Measurements from ENCODE around the gene SLC24A4.
A peak's percentile ranks its signal among the peaks of the same experiment; 100 is the strongest.

The SLC24A4 gene

DNA sequence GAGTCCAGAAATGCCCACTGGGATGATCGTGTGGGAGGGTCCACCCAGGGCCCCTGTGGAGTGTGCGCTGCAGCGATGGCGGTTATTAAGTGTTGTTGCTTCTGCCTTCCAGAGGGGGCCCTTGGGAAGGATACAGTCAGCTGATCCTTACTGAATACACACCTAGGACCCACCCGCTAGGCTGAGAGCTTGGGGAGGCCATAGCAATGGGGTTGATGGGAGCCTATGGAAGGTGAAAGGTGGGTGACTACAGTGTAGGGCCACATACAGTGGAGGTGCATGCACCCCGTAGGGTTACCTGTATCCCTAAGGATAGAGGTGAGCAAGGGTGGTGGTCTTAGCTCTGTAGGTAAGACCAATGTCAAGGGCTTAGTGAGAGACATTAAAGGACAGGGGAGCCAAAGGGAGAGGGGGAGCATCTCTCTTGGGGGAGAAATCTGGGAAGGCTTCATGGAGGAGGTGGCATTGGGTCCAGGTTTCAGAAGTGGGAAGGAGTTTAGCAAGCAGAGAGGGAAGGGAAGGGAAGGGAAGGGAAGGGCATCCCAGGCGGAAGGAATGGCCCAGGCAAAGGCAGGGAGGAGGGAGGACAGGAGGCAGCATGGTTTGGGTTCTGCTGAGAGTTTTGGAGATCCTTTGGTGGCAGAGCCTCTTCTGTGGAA, 117.5 kb downstream of the SLC24A4 start:
- no peak for DNase-seq

DNA sequence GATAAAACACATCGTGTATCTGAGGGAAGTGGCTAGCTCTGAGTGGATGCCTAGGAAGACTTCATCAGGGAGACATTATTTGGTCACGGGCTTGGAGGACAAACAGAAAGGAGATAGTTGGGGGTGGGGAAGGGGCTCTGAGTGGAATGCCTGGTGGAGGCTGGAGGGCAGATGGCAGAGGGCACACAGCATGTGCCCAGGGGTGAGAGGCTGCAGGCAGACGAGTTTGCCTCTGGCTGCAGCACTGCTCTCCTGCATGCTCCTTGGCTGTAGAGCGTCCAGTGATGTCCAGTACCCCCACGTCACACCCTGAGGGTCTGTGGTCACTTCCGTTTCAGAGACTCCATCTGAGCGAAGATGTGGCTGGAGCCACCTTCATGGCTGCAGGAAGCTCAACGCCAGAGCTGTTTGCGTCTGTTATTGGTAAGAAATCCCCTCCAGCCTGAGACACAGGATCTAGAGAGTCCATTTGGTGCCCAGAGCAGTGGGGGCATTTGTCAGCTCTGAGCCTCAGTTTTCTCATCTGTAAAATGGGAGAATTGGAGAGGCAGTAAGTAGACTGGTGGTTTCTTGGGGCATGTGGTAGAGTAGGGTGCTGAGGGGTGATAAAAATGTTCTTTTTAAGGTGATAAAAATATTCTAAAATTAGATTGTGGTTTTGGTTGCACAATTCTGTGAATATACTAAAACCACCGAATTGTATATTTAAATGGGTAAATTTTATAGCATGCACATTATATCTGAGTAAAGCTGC, 119.0 kb downstream of the SLC24A4 start:
- DNase-seq = no peak

DNA sequence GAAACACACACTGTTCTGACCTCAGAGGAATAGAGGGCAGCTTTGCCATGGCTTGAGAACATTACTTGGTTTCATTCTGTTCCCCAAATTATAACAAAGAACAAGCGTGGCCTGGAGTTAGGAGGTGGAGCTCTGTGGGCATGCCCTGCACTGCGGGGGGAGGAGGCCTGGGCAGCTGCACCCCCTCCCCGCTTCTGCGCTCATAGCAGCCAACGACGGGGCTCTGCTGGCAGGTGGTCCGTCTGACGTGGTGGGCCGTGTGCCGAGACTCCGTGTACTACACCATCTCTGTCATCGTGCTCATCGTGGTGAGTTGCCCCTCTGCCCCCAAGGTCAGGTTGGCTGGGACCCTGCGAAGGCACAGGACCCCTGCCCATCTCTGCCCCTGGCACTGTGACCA, 120.2 kb downstream of the SLC24A4 start:
- DNase-seq = no peak

DNA sequence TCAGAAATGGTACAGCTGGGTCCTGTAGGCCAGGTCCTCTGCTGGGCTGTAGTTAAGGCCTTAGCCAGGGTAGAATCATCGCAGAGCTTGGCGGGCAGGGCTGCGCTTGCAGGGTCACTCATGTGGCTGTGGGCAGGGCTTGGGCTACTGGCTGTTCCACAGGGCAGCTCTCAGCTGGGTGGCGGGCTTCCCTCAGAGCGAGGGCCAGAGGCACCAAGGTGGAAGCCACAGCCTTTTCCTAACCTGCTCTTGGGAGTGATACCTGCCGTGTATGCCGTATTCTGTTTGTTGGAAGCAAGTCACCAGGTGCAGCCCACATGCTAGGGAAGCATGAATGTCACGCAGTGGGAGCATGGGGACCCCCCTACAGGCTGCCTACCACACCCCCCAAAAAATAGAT, 120.8 kb downstream of the SLC24A4 start:
- DNase-seq = no peak

DNA sequence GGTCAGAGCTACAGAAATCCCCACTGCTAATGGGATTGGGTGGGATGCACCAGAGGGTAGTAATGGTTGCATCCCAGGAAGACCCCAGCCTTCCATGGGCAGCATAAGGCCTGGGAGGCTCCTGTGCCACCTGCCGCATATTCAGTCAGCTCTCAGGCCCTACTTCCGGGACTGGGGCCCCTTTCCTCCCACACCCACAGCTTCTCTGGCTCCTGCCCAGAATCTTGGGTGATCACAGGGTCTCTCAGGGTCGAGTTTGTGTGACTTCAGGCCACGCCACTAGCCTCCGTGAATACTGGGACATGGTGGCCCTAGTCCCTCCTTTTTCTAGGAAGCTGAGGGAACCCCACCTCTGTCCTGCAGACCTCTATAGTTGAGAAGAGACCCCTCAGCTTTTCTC, 123.8 kb downstream of the SLC24A4 start:
- no peak for DNase-seq

DNA sequence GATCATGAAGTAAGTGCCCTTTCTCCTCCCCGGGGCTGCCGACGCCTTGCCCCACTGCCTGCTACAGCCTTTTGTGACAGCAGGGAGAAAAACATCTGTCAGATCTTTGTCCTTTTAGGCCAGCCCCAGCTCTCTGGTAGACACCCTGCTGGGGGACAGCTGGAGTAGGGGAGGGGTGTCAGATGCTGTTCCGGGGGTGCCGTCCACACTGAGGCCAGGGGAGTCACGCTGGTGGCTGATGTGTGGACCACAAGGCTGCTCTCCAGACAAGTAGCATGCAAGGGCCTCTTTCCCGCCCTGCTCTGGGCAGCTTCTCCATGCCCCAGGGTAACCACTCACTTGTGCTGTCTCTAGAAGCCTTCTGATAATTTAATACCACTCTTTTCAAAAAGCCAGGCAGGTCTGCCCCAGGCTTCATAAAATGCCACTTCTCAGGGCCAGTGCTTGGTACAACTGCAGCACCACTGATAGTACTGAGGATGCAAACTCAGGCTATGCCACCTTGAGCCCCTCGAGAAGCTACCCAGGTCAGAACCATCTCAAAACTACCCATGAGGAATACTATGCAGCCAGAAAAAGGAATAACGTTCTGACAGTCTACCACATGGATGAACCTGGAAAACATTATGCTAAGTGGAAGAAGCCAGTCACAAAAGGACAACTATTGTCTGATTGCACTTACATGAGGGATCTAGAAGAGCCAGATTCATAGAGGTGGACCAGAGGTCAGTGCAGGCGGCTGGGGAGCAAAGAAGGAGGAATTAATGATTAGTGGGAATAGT, 124.6 kb downstream of the SLC24A4 start:
- DNase-seq = no peak

DNA sequence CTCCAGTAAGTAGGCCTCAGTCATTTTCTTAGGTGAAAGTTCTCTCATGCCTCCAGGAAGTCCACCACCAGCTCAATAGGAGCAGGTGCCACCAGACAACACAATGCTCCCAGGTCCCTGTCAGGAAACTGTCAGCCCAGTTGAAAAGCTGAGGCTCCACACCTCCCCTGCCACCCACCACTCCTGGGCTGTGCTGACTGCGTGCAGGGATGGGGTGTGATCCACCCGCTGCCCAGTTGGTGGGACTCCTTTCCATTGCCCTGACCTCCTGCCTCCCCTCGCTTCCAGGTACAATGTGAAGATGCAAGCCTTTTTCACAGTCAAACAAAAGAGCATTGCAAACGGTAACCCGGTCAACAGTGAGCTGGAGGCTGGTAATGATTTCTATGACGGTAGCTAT, 125.8 kb downstream of the SLC24A4 start:
- no peak for DNase-seq

DNA sequence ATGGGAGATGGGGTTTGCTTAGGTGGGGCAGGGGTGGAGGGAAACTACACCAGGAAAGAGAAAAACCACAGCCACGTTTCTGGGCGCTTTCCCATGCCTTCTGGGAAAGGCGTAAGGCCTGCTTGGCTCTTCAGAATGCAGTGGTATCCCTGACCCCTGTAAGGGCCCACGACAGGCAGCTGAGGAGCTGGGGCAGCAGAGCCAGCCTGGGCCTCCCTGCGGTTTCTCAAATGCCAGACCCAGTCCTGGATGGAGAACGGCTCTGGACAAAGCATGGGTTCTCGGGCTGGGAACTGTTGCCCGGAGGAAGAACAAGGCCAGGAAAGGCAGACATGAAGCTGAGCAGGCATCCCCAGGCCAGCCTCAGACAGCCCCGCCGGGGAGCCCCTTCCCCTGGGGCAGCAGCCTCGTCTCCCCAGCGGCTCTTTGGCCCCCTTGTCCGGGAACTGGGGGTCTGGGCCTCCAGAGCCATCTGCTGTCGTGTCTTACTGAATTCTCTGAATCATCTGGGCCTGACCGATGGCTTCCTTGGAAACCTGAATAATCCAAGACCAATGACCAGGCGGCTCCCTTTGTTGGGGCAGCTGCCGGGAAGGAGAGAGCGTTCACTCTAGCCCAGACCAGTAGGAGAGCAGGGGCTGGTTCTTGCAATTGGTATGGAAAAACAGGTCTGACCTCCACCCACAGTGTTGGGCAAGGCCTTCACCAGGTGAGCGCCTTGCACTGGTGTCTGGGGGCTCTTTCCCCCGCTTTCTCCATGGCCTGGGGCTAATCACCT, 126.6 kb downstream of the SLC24A4 start:
- DNase-seq = no peak

DNA sequence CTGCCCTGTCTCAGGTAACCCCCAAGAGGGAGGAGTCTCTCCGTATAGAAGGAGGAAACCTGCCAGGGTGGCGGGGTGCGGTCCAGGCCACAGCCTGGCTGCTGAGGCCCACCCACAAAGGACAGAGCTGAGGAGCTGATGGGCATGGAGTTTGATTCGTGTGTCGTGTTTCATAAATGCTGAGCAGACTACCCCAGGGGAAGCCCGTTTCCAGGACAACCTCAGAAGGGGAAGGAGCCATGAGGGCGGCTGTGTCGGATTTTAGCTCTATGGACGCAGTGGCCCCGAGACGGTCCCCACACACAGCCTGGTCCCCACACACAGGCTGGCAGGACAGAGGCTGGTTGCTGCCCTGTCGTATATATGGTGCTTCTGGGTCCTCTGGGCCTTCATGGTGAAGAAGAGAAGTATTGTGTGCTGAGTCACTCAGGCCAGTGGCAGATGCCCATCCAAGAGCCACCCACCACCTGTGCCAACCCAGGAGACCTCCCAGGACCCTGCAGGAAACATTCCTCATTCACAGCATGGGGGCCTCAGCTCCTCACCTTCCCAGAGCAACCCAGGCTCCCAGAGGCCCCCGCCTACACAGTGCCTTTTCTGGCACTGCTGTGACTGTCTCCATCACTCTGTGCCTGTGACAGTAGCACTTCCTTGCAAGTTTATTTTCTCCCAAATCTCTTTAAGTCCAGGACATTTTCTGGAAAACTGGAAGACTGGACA, 127.5 kb downstream of the SLC24A4 start:
- DNase-seq = no peak

DNA sequence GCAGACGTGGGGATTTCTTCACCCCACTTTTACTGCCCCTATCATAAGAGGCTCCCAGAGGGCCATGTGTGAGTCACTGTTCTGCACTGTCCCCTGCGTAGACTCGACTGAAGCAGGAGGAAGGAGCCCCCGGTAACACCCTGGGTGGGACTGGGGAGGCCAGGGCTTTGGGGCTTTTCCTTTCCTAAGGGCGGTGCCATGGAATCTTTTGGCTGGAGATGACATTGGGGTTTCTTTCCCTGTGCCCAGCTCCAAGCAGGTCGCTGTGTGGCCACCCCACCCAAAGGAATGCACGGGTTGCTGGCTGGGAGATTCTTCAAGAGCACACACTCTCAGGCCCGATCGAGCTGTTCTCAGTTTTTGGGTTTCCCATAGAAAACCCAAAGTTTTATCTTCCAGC, 128.3 kb downstream of the SLC24A4 start:
- DNase-seq = no peak

DNA sequence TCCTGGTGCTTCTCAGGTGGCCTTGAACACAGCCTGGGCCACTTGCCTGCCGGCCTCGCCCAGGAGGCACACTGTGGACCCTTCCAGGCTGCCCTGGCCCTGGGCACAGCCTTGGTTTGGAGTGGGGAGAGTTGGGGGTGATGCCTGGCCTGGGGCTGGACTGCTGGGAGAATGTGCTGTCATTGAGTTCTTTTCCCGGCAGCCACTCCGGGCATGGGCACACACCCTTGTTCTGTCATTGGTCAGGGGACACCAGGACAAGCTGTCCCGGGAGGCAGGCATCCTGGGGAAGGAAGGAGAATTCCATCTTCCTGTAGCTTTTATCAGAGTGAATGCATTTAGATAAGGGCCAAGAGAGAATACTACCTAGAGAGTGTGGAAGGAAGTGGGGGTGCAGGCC, 128.8 kb downstream of the SLC24A4 start:
- no peak for DNase-seq

DNA sequence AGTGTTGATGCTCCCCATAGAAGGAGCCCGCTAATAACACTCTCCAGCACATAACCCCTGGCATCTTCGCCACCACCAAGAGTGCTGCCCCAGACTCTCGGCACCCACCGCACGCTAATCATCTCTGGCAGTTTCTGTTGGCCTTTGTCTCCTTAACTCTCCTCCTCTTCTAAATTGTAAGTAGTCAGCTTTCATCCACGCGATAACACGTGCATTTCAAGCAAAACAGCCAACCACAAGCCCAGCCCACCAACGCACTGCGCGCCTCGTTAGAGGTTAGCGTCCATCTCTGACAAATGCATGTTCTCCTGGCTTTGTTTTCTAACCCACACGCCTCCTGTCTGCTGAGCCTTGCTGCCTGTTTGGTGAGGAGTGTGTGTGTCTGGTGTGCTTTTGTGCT, 129.5 kb downstream of the SLC24A4 start:
- no peak for DNase-seq

DNA sequence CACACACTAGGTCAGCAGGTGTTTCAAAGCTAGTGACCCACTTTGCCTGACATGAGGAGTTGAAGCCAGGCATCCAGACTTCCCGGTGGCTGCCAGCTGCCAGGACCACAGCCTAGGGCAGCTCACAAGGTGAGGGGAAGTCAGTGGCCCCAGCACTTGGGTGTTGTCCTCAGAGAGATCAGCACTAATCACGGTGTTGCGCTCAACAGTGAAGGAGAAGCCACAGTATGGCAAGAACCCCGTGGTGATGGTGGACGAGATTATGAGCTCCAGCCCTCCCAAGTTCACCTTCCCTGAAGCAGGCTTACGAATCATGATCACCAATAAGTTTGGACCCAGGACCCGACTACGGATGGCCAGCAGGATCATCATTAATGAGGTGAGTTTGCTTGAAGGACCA, 130.7 kb downstream of the SLC24A4 start:
- no peak for DNase-seq

DNA sequence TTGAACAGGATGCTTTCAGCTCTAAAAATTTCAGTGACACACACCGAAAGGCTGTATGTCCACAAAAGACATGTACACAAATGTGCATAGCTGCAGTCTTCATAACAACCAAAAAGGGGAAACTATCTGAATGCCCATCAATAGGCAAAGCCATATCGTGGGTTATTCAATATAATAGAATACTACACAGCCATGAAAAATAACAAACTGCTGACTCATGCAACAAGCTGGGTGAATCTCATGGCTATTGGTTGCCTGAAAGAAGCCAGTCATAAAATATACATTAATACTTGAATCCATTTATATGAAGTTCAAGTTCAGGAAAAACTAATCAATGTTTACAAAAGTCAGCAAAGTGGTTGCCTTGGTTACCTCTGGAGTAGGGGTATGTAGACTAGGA, 132.3 kb downstream of the SLC24A4 start:
- DNase-seq = no peak

DNA sequence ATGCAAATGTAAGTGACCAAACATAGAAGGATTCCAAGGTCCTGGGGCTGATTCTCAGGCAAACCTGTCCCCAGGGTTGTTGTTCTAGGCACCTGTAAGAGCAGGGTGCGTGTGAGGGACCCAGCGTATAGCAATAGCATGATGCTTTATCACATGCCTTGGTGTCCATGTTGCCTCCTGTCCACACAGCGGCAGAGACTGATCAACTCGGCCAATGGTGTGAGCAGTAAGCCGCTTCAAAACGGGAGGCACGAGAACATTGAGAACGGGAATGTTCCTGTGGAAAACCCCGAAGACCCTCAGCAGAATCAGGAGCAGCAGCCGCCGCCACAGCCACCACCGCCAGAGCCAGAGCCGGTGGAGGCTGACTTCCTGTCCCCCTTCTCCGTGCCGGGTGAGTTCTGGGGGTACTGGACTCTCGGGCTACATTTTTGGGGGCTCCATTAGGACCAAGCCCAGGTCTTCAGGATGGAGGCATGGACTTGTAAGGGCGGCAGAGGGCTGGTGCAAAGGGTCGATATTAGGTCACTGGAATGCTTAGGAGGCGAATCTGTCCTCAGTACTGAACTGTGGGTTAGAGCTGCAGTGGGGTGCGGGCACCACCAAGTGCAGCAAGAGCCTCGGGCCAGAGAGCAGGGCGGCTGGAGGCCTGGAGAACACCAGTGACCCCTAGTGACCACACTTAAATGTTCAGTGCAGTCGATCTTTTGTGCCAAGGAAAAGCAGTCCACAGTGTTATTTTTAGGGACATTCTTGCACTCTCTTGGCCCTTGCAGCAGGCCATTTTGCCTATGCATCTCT, 133.4 kb downstream of the SLC24A4 start:
- DNase-seq = peak; percentile 17

DNA sequence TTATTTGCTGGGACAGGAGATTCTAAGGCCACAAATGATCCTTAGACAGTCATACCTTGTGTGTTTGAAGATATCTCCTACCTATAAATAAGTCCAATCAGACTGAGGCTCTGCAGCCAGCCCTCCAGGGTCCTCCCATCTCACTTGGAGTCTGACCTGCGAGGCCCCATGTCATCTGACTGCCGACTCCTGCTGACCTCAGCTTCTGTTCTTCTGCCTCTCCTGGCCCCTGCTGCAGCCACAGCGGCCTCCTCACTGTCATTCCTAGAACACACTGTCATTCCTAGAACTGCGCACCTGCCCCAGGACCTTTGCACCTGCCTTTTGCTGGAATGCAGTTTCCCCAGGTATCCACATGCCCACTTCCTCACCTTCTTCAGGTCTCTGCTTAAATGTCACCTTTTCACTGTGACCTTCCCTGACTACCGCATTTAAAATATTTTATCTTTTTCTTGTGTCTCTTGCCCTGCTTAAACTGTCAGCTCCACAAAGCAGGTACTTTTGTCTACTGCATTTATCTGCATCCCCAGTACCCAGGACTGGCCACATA, 134.1 kb downstream of the SLC24A4 start:
- no peak for DNase-seq

DNA sequence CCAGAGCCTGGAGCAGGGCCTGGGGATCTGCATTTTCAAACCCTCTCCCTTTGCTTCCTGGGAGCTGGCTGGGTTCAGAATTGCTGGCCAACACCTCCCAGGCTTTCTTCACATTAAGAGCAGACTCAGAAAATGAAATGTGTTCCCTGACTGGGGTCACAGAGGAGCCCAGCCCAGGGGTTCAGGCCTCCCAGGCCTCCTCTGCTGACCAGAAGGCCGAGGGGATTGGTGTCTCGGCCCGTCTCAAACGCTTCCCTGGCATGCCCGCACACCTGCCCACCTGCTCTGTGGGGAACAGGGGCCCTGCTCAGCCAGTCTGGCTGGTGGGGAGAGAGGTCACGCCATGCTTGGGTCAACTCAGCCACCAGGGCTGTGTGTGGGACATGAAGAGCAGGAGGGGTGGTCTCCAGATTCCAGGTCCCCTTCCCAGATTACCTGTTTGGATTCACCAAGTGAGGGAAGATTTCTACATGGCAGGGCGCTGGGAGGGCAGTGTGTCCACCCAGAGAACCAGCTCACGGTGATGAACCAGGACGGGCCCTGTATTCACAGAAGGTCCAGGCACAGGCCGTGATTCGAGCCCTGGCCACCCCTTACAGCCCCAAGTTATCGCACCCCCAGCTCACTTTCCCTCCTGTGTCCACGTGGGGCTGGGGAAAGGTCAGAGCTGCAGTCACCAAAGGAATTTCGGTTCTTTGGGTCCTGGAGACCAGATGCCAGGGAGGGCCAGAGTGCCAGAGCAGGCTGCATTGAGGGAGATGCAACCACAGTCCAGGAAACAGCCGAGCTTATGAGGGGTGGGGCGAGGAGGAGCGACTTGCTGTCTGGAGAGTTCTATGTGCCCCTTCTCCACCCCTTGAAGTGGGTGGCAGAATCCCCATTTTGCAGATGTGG, 135.4 kb downstream of the SLC24A4 start:
- no peak for DNase-seq

DNA sequence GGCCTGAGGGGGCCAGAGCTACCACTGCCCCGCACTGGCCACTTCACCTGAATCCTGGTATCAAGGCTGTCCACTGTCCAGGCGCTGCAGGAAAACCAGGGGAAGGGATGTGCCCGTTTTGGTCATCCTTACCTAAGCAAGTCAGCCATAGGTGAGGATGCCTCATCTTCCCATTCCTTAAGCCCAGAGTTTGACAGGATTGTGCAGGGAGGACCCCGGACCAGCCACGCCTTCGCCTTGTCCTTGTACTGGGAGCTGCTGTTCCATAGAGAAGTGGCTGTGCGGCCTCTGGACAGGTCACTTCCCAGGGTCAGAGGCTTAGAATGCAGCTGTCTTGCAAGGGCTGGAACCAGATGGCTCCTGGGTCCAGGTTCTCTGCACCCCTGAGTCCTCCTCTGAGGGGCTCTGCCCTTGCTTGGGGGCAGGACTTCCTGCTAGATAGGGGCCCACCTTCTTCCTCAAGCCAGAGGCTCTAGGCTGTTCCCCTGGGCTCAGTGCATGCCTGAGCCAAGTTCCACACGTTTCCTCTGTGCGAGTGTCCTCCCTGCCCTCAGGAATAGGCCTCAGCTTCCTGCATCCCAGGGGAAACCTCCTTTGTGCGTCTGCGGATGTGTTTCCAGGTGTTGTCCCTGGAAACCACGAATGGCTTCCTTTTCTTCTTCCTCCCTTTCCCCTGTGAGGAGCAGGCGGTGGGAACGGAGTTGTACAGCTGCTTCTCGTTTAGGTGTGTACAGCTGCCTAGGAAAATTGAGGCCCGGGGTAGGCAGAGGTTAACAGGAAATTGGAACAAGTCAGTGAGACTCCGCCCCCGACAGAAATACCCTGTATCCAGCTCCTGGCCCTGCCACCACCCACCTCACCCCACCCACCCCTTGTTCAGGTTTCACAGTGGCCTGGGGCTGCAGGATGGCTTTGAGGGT, 136.3 kb downstream of the SLC24A4 start:
- DNase-seq = peak; percentile 27

DNA sequence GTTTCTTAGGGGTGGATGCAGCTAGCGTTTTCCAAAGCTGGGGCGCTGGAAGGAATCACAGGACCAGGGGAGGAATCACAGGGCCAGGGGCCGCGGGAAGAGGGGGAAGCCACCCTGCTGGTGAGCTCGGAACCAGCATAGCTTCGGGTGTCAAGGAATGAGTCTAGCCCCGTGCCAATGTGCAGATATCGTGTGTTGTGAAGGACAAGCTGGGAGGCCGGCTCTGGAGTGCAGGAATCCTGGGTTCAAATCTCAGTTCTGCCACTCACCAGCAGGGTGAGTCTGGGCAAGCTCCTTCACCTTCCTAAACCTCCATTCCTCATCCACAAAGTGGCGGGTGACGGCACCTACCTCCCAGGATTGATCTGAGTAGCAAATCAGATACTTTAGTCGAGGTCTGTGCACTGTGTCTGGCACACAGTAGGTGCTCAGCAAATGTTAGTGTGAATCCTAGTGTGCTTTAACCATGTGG, 137.0 kb downstream of the SLC24A4 start:
- no peak for DNase-seq

Data from NCI-H2171 treated with DMSO at 0.1 percent for 48 hours (cell line).